Activated CD8-positive, alpha-beta memory T cell treated with anti-CD3 and anti-CD28 coated beads, Interleukin-2, amount 50 U/mL, for 4 hours (primary cell): ENCODE data around the gene FLYWCH2.
"Not testable (repeated sequence)": the region's sequence is repeated elsewhere in the genome, so short reads cannot be mapped to it uniquely, and the experiment has no call there.

Experiments used
- DNase-seq: peaks from one replicate; pipeline ENCODE4 v3.0.0-alpha.2; 2020

FLYWCH2 gene

GRCh38 chr16:2915196-2915929 lies 32.3 kb downstream of the FLYWCH2 start:
- no peak for DNase-seq

GRCh38 chr16:2919511-2920255 lies 36.7 kb downstream of the FLYWCH2 start:
- peak; percentile 69 for DNase-seq

- no peak for DNase-seq
Observed at GRCh38 chr16:2923481-2923880, 40.5 kb downstream of the FLYWCH2 start.

- no peak for DNase-seq
Observed at GRCh38 chr16:2924901-2925755, 42.1 kb downstream of the FLYWCH2 start.

- no peak for DNase-seq
Observed at GRCh38 chr16:2925951-2926649, 43.1 kb downstream of the FLYWCH2 start.

GRCh38 chr16:2926650-2926999 lies 43.6 kb downstream of the FLYWCH2 start:
- DNase-seq, result no peak

- peak; percentile 87 for DNase-seq
Observed at GRCh38 chr16:2927010-2927646, 44.1 kb downstream of the FLYWCH2 start.

GRCh38 chr16:2928151-2928550 lies 45.1 kb downstream of the FLYWCH2 start:
- DNase-seq, result not testable (repeated sequence)

GRCh38 chr16:2928796-2929195 lies 45.8 kb downstream of the FLYWCH2 start:
- no peak for DNase-seq

- no peak for DNase-seq
Observed at GRCh38 chr16:2929693-2930092, 46.7 kb downstream of the FLYWCH2 start.

GRCh38 chr16:2930236-2930635 lies 47.2 kb downstream of the FLYWCH2 start:
- DNase-seq, result no peak

- DNase-seq, result not testable (repeated sequence)
Observed at GRCh38 chr16:2931231-2931914, 48.4 kb downstream of the FLYWCH2 start.

GRCh38 chr16:2933136-2933535 lies 50.1 kb downstream of the FLYWCH2 start:
- DNase-seq, result no peak

GRCh38 chr16:2933701-2934100 lies 50.7 kb downstream of the FLYWCH2 start:
- no peak for DNase-seq

GRCh38 chr16:2934450-2934849 lies 51.4 kb downstream of the FLYWCH2 start:
- DNase-seq, result no peak

GRCh38 chr16:2936436-2937011 lies 53.5 kb downstream of the FLYWCH2 start:
- no peak for DNase-seq

GRCh38 chr16:2937170-2937569 lies 54.2 kb downstream of the FLYWCH2 start:
- no peak for DNase-seq

- DNase-seq, result no peak
Observed at GRCh38 chr16:2938206-2938605, 55.2 kb downstream of the FLYWCH2 start.

GRCh38 chr16:2939968-2940367 lies 57.0 kb downstream of the FLYWCH2 start:
- DNase-seq, result no peak

- no peak for DNase-seq
Observed at GRCh38 chr16:2942045-2942444, 59.0 kb downstream of the FLYWCH2 start.

GRCh38 chr16:2943716-2944115 lies 60.7 kb downstream of the FLYWCH2 start:
- DNase-seq, result not testable (repeated sequence)
